Measurements from ENCODE around the gene SLC26A11.
"Not testable (repeated sequence)": the region's sequence is repeated elsewhere in the genome, so short reads cannot be mapped to it uniquely, and the experiment has no call there.

The SLC26A11 gene

GRCh38 chr17:80196652-80197051 lies 23.6 kb upstream of the SLC26A11 start:
- no peak for DNase-seq

- no peak for DNase-seq
Measured at GRCh38 chr17:80198144-80198661, 22.0 kb upstream of the SLC26A11 start.

GRCh38 chr17:80199295-80199694 lies 20.9 kb upstream of the SLC26A11 start:
- not testable (repeated sequence) for DNase-seq

- no peak for DNase-seq
Measured at GRCh38 chr17:80201446-80201845, 18.8 kb upstream of the SLC26A11 start.

GRCh38 chr17:80202197-80202596 lies 18.0 kb upstream of the SLC26A11 start:
- no peak for DNase-seq

- DNase-seq, result no peak
Measured at GRCh38 chr17:80203471-80203963, 16.7 kb upstream of the SLC26A11 start.

- no peak for DNase-seq
Measured at GRCh38 chr17:80204626-80205468, 15.4 kb upstream of the SLC26A11 start.

GRCh38 chr17:80205811-80206210 lies 14.4 kb upstream of the SLC26A11 start:
- DNase-seq, result no peak

- no peak for DNase-seq
Measured at GRCh38 chr17:80208050-80208449, 12.2 kb upstream of the SLC26A11 start.

GRCh38 chr17:80209765-80210164 lies 10.5 kb upstream of the SLC26A11 start:
- no peak for DNase-seq

GRCh38 chr17:80210348-80211108 lies 9.7 kb upstream of the SLC26A11 start:
- DNase-seq, result no peak

- no peak for DNase-seq
Measured at GRCh38 chr17:80212109-80212508, 8.1 kb upstream of the SLC26A11 start.

- no peak for DNase-seq
Measured at GRCh38 chr17:80212511-80212910, 7.7 kb upstream of the SLC26A11 start.

- DNase-seq, result no peak
Measured at GRCh38 chr17:80212962-80213642, 7.1 kb upstream of the SLC26A11 start.

GRCh38 chr17:80213643-80213975 lies 6.6 kb upstream of the SLC26A11 start:
- no peak for DNase-seq

GRCh38 chr17:80214012-80214877 lies 6.0 kb upstream of the SLC26A11 start:
- no peak for DNase-seq

GRCh38 chr17:80214878-80215210 lies 5.4 kb upstream of the SLC26A11 start:
- no peak for DNase-seq

- no peak for DNase-seq
Measured at GRCh38 chr17:80216473-80217456, 3.5 kb upstream of the SLC26A11 start.

GRCh38 chr17:80217703-80218362 lies 2.4 kb upstream of the SLC26A11 start:
- no peak for DNase-seq

- no peak for DNase-seq
Measured at GRCh38 chr17:80218391-80218790, 1.8 kb upstream of the SLC26A11 start.
